CD14-positive monocyte (primary cell): ENCODE measurements around the gene ZNF28. TPM values are rescaled to one million over a fixed set of nuclear protein-coding genes. Genes with fewer than 3 reads are reported as not detected.
"Not testable (repeated sequence)": the region's sequence is repeated elsewhere in the genome, so short reads cannot be mapped to it uniquely, and the experiment has no call there.

Source experiments
- DNase-seq, 3 donors: peaks; one replicate each; pipeline ENCODE4 v3.0.0-alpha.2; 2011 to 2022
- H2AFZ ChIP-seq: 2 replicates; pipeline ENCODE4 v1.6.0; 2012; ENCODE audit warnings: mild to moderate bottlenecking, low read depth, low read length, inconsistent platforms; ENCODE audit not compliant: insufficient read depth, poor library complexity, severe bottlenecking
- H3K27ac ChIP-seq, 2 donors: 1 replicate in 1 of 2; 2 replicates in 1 of 2; pipeline ENCODE4 v1.5.1; 2012 to 2013; ENCODE audit warnings: low read length in 2 of 2, control low read depth in 1 of 2, inconsistent platforms in 1 of 2, low read depth in 1 of 2, mild to moderate bottlenecking in 1 of 2
- H3K27me3 ChIP-seq, 2 donors: one replicate each; pipeline versions ENCODE4 v1.6.0 to v1.6.1; 2011 to 2013; ENCODE audit warnings: low read length in 2 of 2; ENCODE audit not compliant: control insufficient read depth in 2 of 2, insufficient read depth in 2 of 2
- H3K36me3 ChIP-seq, 2 donors: replicated peaks in 1 of 2; 1 replicate in 1 of 2; 2 replicates in 1 of 2; pipeline versions ENCODE4 v1.5.1 to v1.6.1; 2012 to 2013; ENCODE audit warnings: low read length in 2 of 2, control low read depth in 1 of 2, inconsistent platforms in 1 of 2, mild to moderate bottlenecking in 1 of 2; ENCODE audit not compliant: insufficient read depth in 2 of 2, control insufficient read depth in 1 of 2
- H3K4me1 ChIP-seq, 2 donors: 1 replicate in 1 of 2; 2 replicates in 1 of 2; pipeline versions ENCODE4 v1.5.1 to v1.6.1; 2012 to 2013; ENCODE audit warnings: low read length in 2 of 2, control low read depth in 1 of 2, inconsistent platforms in 1 of 2, mild to moderate bottlenecking in 1 of 2, moderate library complexity in 1 of 2; ENCODE audit not compliant: insufficient read depth in 2 of 2, control insufficient read depth in 1 of 2
- H3K4me2 ChIP-seq: replicated peaks from 2 replicates; pipeline ENCODE3; 2012; ENCODE audit warnings: low read length, moderate library complexity, mild to moderate bottlenecking; ENCODE audit not compliant: poor library complexity, severe bottlenecking; ENCODE audit errors: extremely low read depth
- H3K4me3 ChIP-seq, 3 experiments: fragments of 200-600 bp in 1 of 3; sonication (generic) in 1 of 3; replicated peaks in 1 of 3; 1 replicate in 2 of 3; 2 replicates in 1 of 3; pipeline ENCODE4 v1.5.1; 2011 to 2013; ENCODE audit warnings: low read length in 3 of 3, mild to moderate bottlenecking in 3 of 3, control low read depth in 2 of 3, low read depth in 2 of 3, inconsistent platforms in 1 of 3, moderate library complexity in 1 of 3
- H3K79me2 ChIP-seq: 2 replicates; pipeline ENCODE4 v1.6.0; 2012; ENCODE audit warnings: mild to moderate bottlenecking, control low read depth, inconsistent platforms, low read length, moderate library complexity; ENCODE audit not compliant: insufficient read depth
- H3K9ac ChIP-seq: 2 replicates; pipeline ENCODE4 v1.6.0; 2017; ENCODE audit warnings: low read length, mild to moderate bottlenecking; ENCODE audit not compliant: insufficient read depth, poor library complexity, severe bottlenecking
- H3K9me3 ChIP-seq, 2 donors: replicated peaks in 1 of 2; 1 replicate in 1 of 2; 2 replicates in 1 of 2; pipeline versions ENCODE4 v1.5.1 to v1.6.1; 2012 to 2013; ENCODE audit warnings: low read length in 2 of 2, control low read depth in 1 of 2; ENCODE audit not compliant: control insufficient read depth in 1 of 2, insufficient read depth in 1 of 2
- H4K20me1 ChIP-seq: 2 replicates; pipeline ENCODE4 v1.6.0; 2012; ENCODE audit warnings: mild to moderate bottlenecking, low read length, control low read depth, moderate library complexity; ENCODE audit not compliant: insufficient read depth
- H3K27ac Mint-ChIP-seq, 7 donors: one replicate each; pipeline ENCODE4 v1.8.0; 2020; ENCODE audit warnings: mild to moderate bottlenecking in 7 of 7, mixed read lengths in 7 of 7, moderate library complexity in 6 of 7, inconsistent platforms in 2 of 7
- H3K27me3 Mint-ChIP-seq, 3 donors: one replicate each; pipeline ENCODE4 v1.8.0; 2021 to 2022; ENCODE audit warnings: low read depth in 3 of 3, mild to moderate bottlenecking in 3 of 3, mixed read lengths in 3 of 3, moderate library complexity in 3 of 3, inconsistent platforms in 1 of 3
- H3K36me3 Mint-ChIP-seq, 2 donors: one replicate each; pipeline ENCODE4 v1.8.0; 2020; ENCODE audit warnings: mixed read lengths in 2 of 2, inconsistent platforms in 1 of 2, mild to moderate bottlenecking in 1 of 2
- H3K4me1 Mint-ChIP-seq: one replicate; pipeline ENCODE4 v1.8.0; 2020; ENCODE audit warnings: mild to moderate bottlenecking, mixed read lengths
- H3K4me3 Mint-ChIP-seq, 2 donors: one replicate each; pipeline ENCODE4 v1.8.0; 2020; ENCODE audit warnings: mild to moderate bottlenecking in 2 of 2, mixed read lengths in 2 of 2, moderate library complexity in 1 of 2
- H3K9me3 Mint-ChIP-seq, 7 donors: one replicate each; pipeline ENCODE4 v1.8.0; 2020 to 2022; ENCODE audit warnings: mixed read lengths in 7 of 7, mild to moderate bottlenecking in 6 of 7, moderate library complexity in 6 of 7, inconsistent platforms in 2 of 7
- WGBS: methylation state at CpG from one replicate; pipeline ENCODE4 v1.1.5; 2013; ENCODE audit warnings: missing lambda C conversion rate; ENCODE audit not compliant: insufficient coverage; 5-methylcytosine and 5-hydroxymethylcytosine counted together
- intact Hi-C, 2 donors: fragments of 100-400 bp; cut with micrococcal nuclease; formaldehyde crosslinking; loops; one replicate each; pipeline versions ENCODE4 v1.15.0 to v1.15.1; 2023
- polyA plus RNA-seq, 3 donors: library from polyadenylated mRNA; depleted of rRNA in 1 of 3; unstranded in 2 of 3; stranded (reverse) in 1 of 3; fragments of 300-500 nt in 2 of 3; fragments of >200 nt in 1 of 3; fragmentation: Illumina TruSeq in 2 of 3; gene quantifications; 1 replicate in 2 of 3; 2 replicates in 1 of 3; pipeline ENCODE4 v1.2.3, GENCODE V29; 2012 to 2021
- TF ChIP-seq, protein P1 (sequence below): fragments of 200-600 bp; IDR thresholded peaks from one replicate; pipeline ENCODE4 v1.8.0; 2022; ENCODE audit warnings: antibody characterized with exemption, mild to moderate bottlenecking

The ZNF28 gene
- polyA plus RNA-seq, 3 donors = 2.4 to 21.2 (median 15.0) TPM

DNA sequence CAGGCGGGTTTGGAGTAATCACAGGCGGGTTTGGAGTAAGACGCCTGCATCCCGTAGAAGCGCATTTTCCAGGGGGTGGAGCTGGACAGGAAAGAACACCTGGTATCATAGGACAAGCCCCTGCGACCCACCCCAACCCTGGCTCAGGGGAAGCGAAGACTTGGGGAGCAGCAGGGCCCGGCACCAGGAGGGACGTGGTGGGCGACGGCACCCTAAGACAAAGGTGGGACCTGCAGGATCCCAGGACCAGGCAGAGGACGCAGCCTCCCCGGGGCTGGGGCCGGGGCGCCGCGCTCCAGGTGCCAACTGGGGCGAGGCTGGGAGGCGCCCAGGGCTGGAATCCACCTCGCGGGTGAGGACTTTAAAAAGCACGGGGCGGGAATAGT, 35.4 kb downstream of the ZNF28 start:
- Histone ChIP-seq H3K27me3 (no peaks in the 10 kb centered on the region), H2AFZ (peak overlapping the region; percentile 88), H3K4me3 (peak overlapping the region; percentile 47 to 88 (median 73)), H3K4me1 (peaks cover 13 to 14% of the 10 kb centered on the region in 2 donors), H3K27ac (peak overlapping the region; percentile 27 to 68), H4K20me1 (no peaks in the 10 kb centered on the region), H3K4me2 (peak overlapping the region; percentile 94), H3K79me2 (peaks cover 5% of the 10 kb centered on the region), H3K9ac (peak overlapping the region; percentile 70), H3K36me3 (peaks cover 0 to 6% of the 10 kb centered on the region in 2 donors), H3K9me3 (peaks cover 28 to 45% of the 10 kb centered on the region in 2 donors)
- TF ChIP-seq, protein P1, sequence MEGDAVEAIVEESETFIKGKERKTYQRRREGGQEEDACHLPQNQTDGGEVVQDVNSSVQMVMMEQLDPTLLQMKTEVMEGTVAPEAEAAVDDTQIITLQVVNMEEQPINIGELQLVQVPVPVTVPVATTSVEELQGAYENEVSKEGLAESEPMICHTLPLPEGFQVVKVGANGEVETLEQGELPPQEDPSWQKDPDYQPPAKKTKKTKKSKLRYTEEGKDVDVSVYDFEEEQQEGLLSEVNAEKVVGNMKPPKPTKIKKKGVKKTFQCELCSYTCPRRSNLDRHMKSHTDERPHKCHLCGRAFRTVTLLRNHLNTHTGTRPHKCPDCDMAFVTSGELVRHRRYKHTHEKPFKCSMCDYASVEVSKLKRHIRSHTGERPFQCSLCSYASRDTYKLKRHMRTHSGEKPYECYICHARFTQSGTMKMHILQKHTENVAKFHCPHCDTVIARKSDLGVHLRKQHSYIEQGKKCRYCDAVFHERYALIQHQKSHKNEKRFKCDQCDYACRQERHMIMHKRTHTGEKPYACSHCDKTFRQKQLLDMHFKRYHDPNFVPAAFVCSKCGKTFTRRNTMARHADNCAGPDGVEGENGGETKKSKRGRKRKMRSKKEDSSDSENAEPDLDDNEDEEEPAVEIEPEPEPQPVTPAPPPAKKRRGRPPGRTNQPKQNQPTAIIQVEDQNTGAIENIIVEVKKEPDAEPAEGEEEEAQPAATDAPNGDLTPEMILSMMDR = no peak
- H3K27me3 Mint-ChIP-seq = peaks cover 2 to 14% (median 8%) of the 10 kb centered on the region in 3 donors
- H3K4me3 Mint-ChIP-seq = peak overlapping the region; percentile 95 to 96
- peaks cover 30% of the 10 kb centered on the region for H3K4me1 Mint-ChIP-seq
- peaks cover 16 to 25% of the 10 kb centered on the region in 2 donors for H3K36me3 Mint-ChIP-seq
- H3K27ac Mint-ChIP-seq = peak overlapping the region in 5 of 7 donors; percentile 14 to 91 (median 85)
- intact Hi-C loops = loop anchor here in 1 of 2 donors (10.0 kb wide), 1 partner anchor 159 kb away; no protein-coding TSS in a partner anchor
- DNase-seq = peak in 1 of 3 donors; percentile 2
- WGBS = 3% methylated on average over 22 of the region's 23 CpGs
- peaks cover 30 to 85% (median 78%) of the 10 kb centered on the region in 7 donors for H3K9me3 Mint-ChIP-seq

DNA sequence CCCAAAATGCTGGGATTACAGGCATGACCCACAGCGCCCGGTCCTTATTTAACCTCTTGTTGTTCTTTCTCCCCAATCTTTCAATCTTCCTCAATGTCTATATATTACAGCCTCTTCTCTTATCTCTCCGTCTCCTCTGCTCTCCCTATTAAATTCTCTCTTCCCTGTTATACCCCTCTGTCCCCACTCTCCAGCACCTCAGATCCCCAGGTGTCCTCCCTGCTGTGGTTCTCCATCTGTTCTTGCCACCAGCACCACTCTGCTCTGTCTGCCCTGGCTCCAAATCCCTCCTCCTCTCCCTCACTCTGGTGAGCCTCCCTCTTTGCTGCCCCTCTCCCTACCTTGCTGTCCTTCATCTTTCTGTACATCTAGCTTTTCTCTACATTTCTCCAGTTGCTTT, 35.9 kb downstream of the ZNF28 start:
- Histone ChIP-seq H3K27ac (no peak overlapping the region), H2AFZ (no peak overlapping the region), H3K4me1 (peaks cover 13 to 14% of the 10 kb centered on the region in 2 donors), H3K4me3 (peak overlapping the region in 1 of 3 experiments; percentile 88), H3K4me2 (peak overlapping the region; percentile 94), H3K9me3 (peaks cover 23 to 40% of the 10 kb centered on the region in 2 donors), H4K20me1 (no peaks in the 10 kb centered on the region), H3K36me3 (peaks cover 5 to 11% of the 10 kb centered on the region in 2 donors), H3K9ac (peak overlapping the region; percentile 70), H3K27me3 (no peaks in the 10 kb centered on the region), H3K79me2 (peaks cover 5% of the 10 kb centered on the region)
- H3K27ac Mint-ChIP-seq = peak overlapping the region in 1 of 7 donors; percentile 81
- intact Hi-C loops = loop anchor here in 1 of 2 donors (10.0 kb wide), 1 partner anchor 159 kb away; no protein-coding TSS in a partner anchor
- H3K4me3 Mint-ChIP-seq = peak overlapping the region; percentile 95 to 96
- 100% methylated on average over 3 of the region's 3 CpGs for WGBS
- DNase-seq = no peak
- peaks cover 2 to 14% (median 8%) of the 10 kb centered on the region in 3 donors for H3K27me3 Mint-ChIP-seq
- H3K9me3 Mint-ChIP-seq = peaks cover 25 to 85% (median 78%) of the 10 kb centered on the region in 7 donors
- H3K4me1 Mint-ChIP-seq = peaks cover 30% of the 10 kb centered on the region
- TF ChIP-seq, protein P1 = no peak
- H3K36me3 Mint-ChIP-seq = peaks cover 21 to 31% of the 10 kb centered on the region in 2 donors

DNA sequence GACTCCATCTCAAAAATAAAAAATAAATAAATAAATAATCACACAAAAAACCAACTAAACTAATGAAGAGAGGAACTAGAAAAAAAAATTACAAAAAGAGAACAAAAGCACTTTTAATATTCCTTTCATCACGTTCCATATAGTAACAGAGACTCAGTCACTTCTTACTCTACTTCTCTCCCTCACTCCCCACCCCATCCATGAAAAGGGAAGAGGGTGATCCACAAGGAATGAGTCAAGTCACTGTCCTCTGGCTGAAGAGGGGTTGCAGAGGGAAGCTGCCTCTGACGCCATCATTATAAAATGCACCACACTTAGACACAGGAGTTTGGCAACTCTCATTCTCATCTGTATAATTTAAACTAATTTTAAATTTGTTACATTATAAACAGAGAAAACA, 38.6 kb downstream of the ZNF28 start:
- DNase-seq, H3K27me3 ChIP-seq, H4K20me1 ChIP-seq, H3K9ac ChIP-seq, H3K4me3 Mint-ChIP-seq, H3K27ac Mint-ChIP-seq, H2AFZ ChIP-seq, H3K27ac ChIP-seq, H3K4me2 ChIP-seq, H3K79me2 ChIP-seq, H3K4me3 ChIP-seq: not testable (repeated sequence)
- Histone ChIP-seq H3K4me1 (peaks cover 13 to 14% of the 10 kb centered on the region in 2 donors), H3K9me3 (peaks cover 8 to 37% of the 10 kb centered on the region in 2 donors), H3K36me3 (peaks cover 9 to 22% of the 10 kb centered on the region in 2 donors)
- H3K4me1 Mint-ChIP-seq = peaks cover 29% of the 10 kb centered on the region
- H3K36me3 Mint-ChIP-seq = peaks cover 42 to 57% of the 10 kb centered on the region in 2 donors
- no CpG with 5 or more reads among the region's 2 CpGs for WGBS
- H3K9me3 Mint-ChIP-seq = peaks cover 26 to 87% (median 71%) of the 10 kb centered on the region in 7 donors
- H3K27me3 Mint-ChIP-seq = peaks cover 1 to 10% (median 2%) of the 10 kb centered on the region in 3 donors
- intact Hi-C loops = loop anchor here in 1 of 2 donors (10.0 kb wide), 1 partner anchor 162 kb away; no protein-coding TSS in a partner anchor
